Measurements from ENCODE around the gene ARHGEF4.

DNA sequence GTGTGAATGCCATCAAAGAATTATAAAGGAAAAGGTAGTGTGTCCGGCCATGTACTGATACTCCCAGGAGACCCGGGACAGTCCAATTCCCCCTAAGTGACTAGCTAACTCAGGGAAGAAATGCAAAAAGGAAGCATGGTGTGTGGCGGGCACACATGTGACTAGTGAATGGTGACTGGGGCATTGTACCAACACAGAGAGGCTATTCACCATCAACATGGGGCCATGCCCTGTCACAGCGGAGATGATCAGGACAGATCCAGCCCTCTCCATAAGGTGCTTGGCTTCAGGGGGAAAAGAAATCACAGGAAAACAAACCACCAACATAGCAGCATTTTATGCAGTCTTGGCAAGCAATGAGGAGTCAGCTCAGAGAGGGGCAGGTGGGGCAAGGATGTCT lies 222.2 kb downstream of the ARHGEF4 start:
- TF ChIP-seq BHLHE40 (IDR thresholded peaks at IDR 0.05; ENCODE audit: borderline replicate concordance) (no peak), CTBP1 (IDR thresholded peaks at IDR 0.05; ENCODE audit: borderline replicate concordance) (no peak), SP1 (IDR thresholded peaks at IDR 0.05) (no peak), FOXM1 (IDR thresholded peaks at IDR 0.05; ENCODE audit: borderline replicate concordance) (no peak), SUZ12 (IDR thresholded peaks at IDR 0.05) (no peak), LEF1 (IDR thresholded peaks at IDR 0.05; ENCODE audit: borderline replicate concordance) (no peak)
- TF ChIP-seq, protein P1, sequence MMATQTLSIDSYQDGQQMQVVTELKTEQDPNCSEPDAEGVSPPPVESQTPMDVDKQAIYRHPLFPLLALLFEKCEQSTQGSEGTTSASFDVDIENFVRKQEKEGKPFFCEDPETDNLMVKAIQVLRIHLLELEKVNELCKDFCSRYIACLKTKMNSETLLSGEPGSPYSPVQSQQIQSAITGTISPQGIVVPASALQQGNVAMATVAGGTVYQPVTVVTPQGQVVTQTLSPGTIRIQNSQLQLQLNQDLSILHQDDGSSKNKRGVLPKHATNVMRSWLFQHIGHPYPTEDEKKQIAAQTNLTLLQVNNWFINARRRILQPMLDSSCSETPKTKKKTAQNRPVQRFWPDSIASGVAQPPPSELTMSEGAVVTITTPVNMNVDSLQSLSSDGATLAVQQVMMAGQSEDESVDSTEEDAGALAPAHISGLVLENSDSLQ (IDR thresholded peaks at IDR 0.05), result no peak

All from HEK293T (cell line).